Measurements from ENCODE around the gene CXADR.
A peak's percentile ranks its signal among the peaks of the same experiment; 100 is the strongest.

CXADR gene

GRCh38 chr21:17597680-17598079 is 84.8 kb downstream of the CXADR start:
- no peak for DNase-seq (ENCODE audit: low read depth, low spot score)

GRCh38 chr21:17598437-17598836 is 85.6 kb downstream of the CXADR start:
- no peak for DNase-seq (ENCODE audit: low read depth, low spot score)

- DNase-seq (ENCODE audit: low read depth, low spot score): no peak
Observed at GRCh38 chr21:17602874-17603273, 90.0 kb downstream of the CXADR start.

GRCh38 chr21:17607684-17608083 is 94.8 kb downstream of the CXADR start:
- DNase-seq (ENCODE audit: low read depth, low spot score): no peak

GRCh38 chr21:17609681-17610080 is 96.8 kb downstream of the CXADR start:
- DNase-seq (ENCODE audit: low read depth, low spot score): no peak

- no peak for DNase-seq (ENCODE audit: low read depth, low spot score)
Observed at GRCh38 chr21:17610911-17611310, 98.1 kb downstream of the CXADR start.

GRCh38 chr21:17611414-17612022 is 98.7 kb downstream of the CXADR start:
- peak; percentile 50 for DNase-seq (ENCODE audit: low read depth, low spot score)

GRCh38 chr21:17612023-17612564 is 99.3 kb downstream of the CXADR start:
- no peak for DNase-seq (ENCODE audit: low read depth, low spot score)

- DNase-seq (ENCODE audit: low read depth, low spot score): peak; percentile 63
Observed at GRCh38 chr21:17612565-17613241, 99.9 kb downstream of the CXADR start, which contains the start of gene BTG3. Gene BTG3 (minus strand): TSS chr21:17612901. CDS start chr21:17609144, 3,757 bp downstream.

GRCh38 chr21:17613242-17613676 is 100.4 kb downstream of the CXADR start:
- DNase-seq (ENCODE audit: low read depth, low spot score): no peak

- no peak for DNase-seq (ENCODE audit: low read depth, low spot score)
Observed at GRCh38 chr21:17616831-17617230, 104.0 kb downstream of the CXADR start.

GRCh38 chr21:17622018-17622417 is 109.2 kb downstream of the CXADR start:
- no peak for DNase-seq (ENCODE audit: low read depth, low spot score)

- DNase-seq (ENCODE audit: low read depth, low spot score): no peak
Observed at GRCh38 chr21:17631195-17631594, 118.4 kb downstream of the CXADR start.

- no peak for DNase-seq (ENCODE audit: low read depth, low spot score)
Observed at GRCh38 chr21:17636711-17637110, 123.9 kb downstream of the CXADR start.

- DNase-seq (ENCODE audit: low read depth, low spot score): no peak
Observed at GRCh38 chr21:17640821-17641220, 128.0 kb downstream of the CXADR start.
